ENCODE measurements around the gene CTSE. TPM values are rescaled to one million over a fixed set of nuclear protein-coding genes. Genes with fewer than 3 reads are reported as not detected.

Gene CTSE
- total and polyA plus RNA-seq, 2 of the 8 experiments (the other 6 are each of a cell fraction or from before 2014, with no cell fraction given): 0.03 TPM; not detected in 1

DNA sequence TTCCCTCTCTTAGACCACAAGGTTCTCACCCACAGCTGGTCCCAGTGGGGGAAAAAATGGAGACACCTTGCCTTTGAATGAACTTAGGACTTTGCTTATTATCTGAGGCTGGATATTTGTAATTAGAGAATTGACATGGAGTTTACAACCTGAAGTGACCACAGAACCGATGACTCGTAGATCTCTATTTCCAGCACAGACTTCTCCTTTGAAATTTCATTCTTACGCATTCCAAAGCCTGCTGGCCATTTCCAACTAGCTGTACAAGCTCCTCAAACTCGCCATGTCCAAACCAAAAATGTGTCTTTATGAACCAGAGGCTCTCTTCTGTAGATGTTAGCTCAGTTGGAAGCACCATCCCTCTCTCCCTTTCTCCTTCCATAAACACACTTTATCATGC is 32.5 kb downstream of the CTSE start:
- no peak overlapping the region for H2BK20ac ChIP-seq (ENCODE audit: low read length)
- no peak overlapping the region for H2BK15ac ChIP-seq (ENCODE audit: low read length)
- H3K79me2 ChIP-seq (ENCODE audit: control insufficient read depth in 1 of 2, insufficient read depth in 2 of 2, low read length in 2 of 2): no peaks in the 10 kb centered on the region
- H4K20me1 ChIP-seq (replicated peaks in 1 of 2; ENCODE audit: control insufficient read depth in 1 of 2, insufficient read depth in 2 of 2, low read length in 2 of 2): no peaks in the 10 kb centered on the region
- no peaks in the 10 kb centered on the region for H3K23me2 ChIP-seq (ENCODE audit: low read depth, low read length)
- H3K14ac ChIP-seq (ENCODE audit: insufficient read length): no peak overlapping the region
- no peaks in the 10 kb centered on the region for H3K9me3 ChIP-seq (ENCODE audit: insufficient read depth in 2 of 2, low read depth in 1 of 2, low read length in 1 of 2)
- no peak overlapping the region for H3K18ac ChIP-seq (ENCODE audit: extremely low read depth, low read length)
- TF ChIP-seq JUN (IDR thresholded peaks at IDR 0.05; ENCODE audit: low read depth, low read length) (no peak), POU5F1 (IDR thresholded peaks at IDR 0.05; ENCODE audit: low read depth, low read length) (no peak), JUND (IDR thresholded peaks at IDR 0.05; ENCODE audit: low read length) (no peak), CEBPB (IDR thresholded peaks at IDR 0.05; ENCODE audit: low read depth, low read length) (no peak), BCL11A (IDR thresholded peaks at IDR 0.05; ENCODE audit: low read depth in 2 of 2, low read length in 2 of 2) (no peak), ZNF274 (IDR thresholded peaks at IDR 0.05; ENCODE audit: borderline replicate concordance, extremely low read depth, low read length) (no peak), EZH2 (IDR thresholded peaks at IDR 0.05; ENCODE audit: low read depth, low read length, severe bottlenecking) (no peak), SP4 (IDR thresholded peaks at IDR 0.05; ENCODE audit: low read length) (no peak), POLR2A (IDR thresholded peaks at IDR 0.05; ENCODE audit: control extremely low read depth in 1 of 2, low read depth in 2 of 2, low read length in 2 of 2) (no peak), CTBP2 (IDR thresholded peaks at IDR 0.05; ENCODE audit: borderline replicate concordance, insufficient read depth, insufficient read length, low read length) (no peak)
- H2BK12ac ChIP-seq (ENCODE audit: low read depth, low read length): no peak overlapping the region
- no peak overlapping the region for H3K4me3 ChIP-seq (ENCODE audit: extremely low read depth in 1 of 4, insufficient read depth in 2 of 4, low read depth in 3 of 4, low read length in 4 of 4)
- H4K8ac ChIP-seq (ENCODE audit: extremely low read depth, insufficient read depth, low read length): no peak overlapping the region
- H3K4me1 ChIP-seq (replicated peaks in 1 of 4; ENCODE audit: control insufficient read depth in 3 of 4, insufficient read depth in 4 of 4, low read length in 3 of 4): peaks cover 0 to 4% (median 2%) of the 10 kb centered on the region in 4 experiments; a peak in 3 of 7 replicates
- no peak overlapping the region for H3K27ac ChIP-seq (ENCODE audit: low read depth, low read length)
- H3K4me2 ChIP-seq (ENCODE audit: insufficient read depth in 1 of 2, low read depth in 2 of 2, low read length in 2 of 2): no peak overlapping the region
- no peak overlapping the region for H4K5ac ChIP-seq (ENCODE audit: insufficient read length, low read depth, low read length)
- H3K23ac ChIP-seq (ENCODE audit: insufficient read length): no peak overlapping the region
- no peak overlapping the region for H2AFZ ChIP-seq (ENCODE audit: low read length)
- no peak overlapping the region for H2BK120ac ChIP-seq (replicated peaks; ENCODE audit: low read depth, low read length)
- H3K27me3 ChIP-seq (replicated peaks in 1 of 4; ENCODE audit: control insufficient read depth in 3 of 4, extremely low read depth in 1 of 4, insufficient read depth in 3 of 4, low read length in 3 of 4): no peaks in the 10 kb centered on the region; a peak in 1 of 7 replicates
- H3K4ac ChIP-seq (replicated peaks; ENCODE audit: insufficient read length, low read depth, low read length): no peak overlapping the region
- DNase-seq (ENCODE audit: low read depth in 1 of 2, low spot score in 2 of 2) (no peak), FAIRE-seq (no peak)
- no peak overlapping the region for H2BK5ac ChIP-seq (ENCODE audit: low read depth, low read length)
- ChIA-PET CTCF (ENCODE audit: partially characterized antibody) (interaction anchor here (0.8 to 4.5 kb wide), 4 partner anchors 12 to 114 kb away, joined by 4 to 23 read pairs (median 10); partner anchors contain the start of gene RAB7B), POLR2A (ENCODE audit: partially characterized antibody) (no interaction called here)
- no peaks in the 10 kb centered on the region for H3K79me1 ChIP-seq (ENCODE audit: low read depth, low read length)
- H3K36me3 ChIP-seq (ENCODE audit: control insufficient read depth in 2 of 4, insufficient read depth in 4 of 4, low read length in 3 of 4): no peaks in the 10 kb centered on the region
- WGBS, 2 experiments (ENCODE audit: extremely low coverage in 1 of 2, insufficient coverage in 1 of 2, insufficient read length in 1 of 2, insufficient replicate concordance in 2 of 2, low coverage in 1 of 2, low lambda C conversion rate in 2 of 2, missing lambda C conversion rate in 1 of 2): 90% methylated on average over 4 of the region's 4 CpGs; no CpG with 5 or more reads in 1 of the 2 experiments
- no peak overlapping the region for H4K91ac ChIP-seq (replicated peaks; ENCODE audit: insufficient read length, low read length)
- no peak overlapping the region for H3K56ac ChIP-seq (replicated peaks; ENCODE audit: insufficient read length, low read depth, low read length)
- no peak overlapping the region for H3K9ac ChIP-seq (replicated peaks in 1 of 4; ENCODE audit: extremely low read depth in 1 of 4, low read depth in 3 of 4, low read length in 3 of 4)
- H2AK5ac ChIP-seq (ENCODE audit: low read depth, low read length): no peak overlapping the region

All from H1 (cell line).